LoVo (cell line): ENCODE results near the gene VPS11.
"Not testable (repeated sequence)": the region's sequence is repeated elsewhere in the genome, so short reads cannot be mapped to it uniquely, and the experiment has no call there.

Experiments used
- DNase-seq: peaks from one replicate; pipeline ENCODE4 v3.0.0-alpha.2; 2016; ENCODE audit warnings: low spot score

Gene VPS11

DNA sequence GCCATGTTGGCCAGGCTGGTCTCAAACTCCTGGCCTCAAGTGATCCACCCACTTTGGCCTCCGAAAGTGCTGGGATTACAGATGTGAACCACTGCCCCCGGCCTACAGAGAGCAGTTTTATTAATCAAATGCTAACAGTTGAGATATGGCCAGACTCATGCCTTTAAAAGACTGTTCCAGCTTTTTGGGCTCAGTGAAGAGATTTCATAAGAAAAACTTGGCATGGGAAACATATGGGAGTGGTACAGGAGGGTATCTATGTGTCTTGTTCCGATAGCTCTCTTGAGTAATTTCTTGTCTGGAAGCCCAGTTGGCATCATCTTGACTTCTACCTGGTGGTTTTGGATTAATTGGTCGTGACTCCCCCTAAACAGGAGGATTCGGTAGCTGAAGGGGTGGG is 28.7 kb upstream of the VPS11 start:
- DNase-seq = no peak

- not testable (repeated sequence) for DNase-seq
These were observed 28.1 kb upstream of the VPS11 start for GRCh38 chr11:119039471-119039870.

- DNase-seq = no peak
These were observed 25.6 kb upstream of the VPS11 start for GRCh38 chr11:119041821-119042514.

GRCh38 chr11:119042927-119043326 is 24.7 kb upstream of the VPS11 start:
- DNase-seq = no peak

- no peak for DNase-seq
These were observed 22.9 kb upstream of the VPS11 start for GRCh38 chr11:119044708-119045107.

- no peak for DNase-seq
These were observed 21.1 kb upstream of the VPS11 start for GRCh38 chr11:119046489-119046888.

DNA sequence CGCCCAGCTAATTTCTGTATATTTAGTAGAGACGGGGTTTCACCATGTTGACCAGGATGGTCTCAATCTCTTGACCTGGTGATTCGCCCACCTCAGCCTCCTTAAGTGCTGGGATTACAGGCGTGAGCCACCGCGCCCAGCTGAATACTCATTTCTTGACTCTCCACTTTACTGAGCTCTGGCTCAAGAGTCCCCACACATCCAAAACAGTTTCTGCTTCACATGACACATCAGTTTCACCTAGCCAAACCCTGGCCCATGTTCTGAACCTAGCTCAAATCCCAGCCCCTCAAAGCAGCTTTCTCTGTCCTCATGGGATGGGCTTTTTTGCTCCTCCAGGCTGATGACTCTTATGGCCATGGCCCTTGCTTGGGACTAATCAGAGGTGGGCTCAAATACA is 20.4 kb upstream of the VPS11 start:
- no peak for DNase-seq

DNA sequence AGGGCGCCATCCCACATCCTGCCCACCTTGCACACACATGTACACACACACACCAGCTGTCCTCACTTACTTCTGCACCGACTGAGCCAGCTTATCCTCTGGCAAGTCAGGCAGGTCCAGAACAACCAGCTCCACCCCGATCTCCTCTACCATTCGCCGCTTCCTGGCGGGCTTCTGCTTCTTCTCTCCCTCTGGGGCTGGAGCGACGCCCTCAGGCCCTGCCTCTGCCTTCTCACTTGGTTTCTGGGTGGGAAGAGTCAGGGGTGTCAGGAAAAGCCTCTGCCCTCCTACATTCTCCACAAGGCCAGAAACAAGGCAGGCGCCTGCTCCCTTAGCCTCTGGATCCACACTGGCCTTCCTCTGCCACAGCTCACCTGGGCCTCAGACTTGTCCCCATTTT is 19.0 kb upstream of the VPS11 start:
- DNase-seq = no peak

DNA sequence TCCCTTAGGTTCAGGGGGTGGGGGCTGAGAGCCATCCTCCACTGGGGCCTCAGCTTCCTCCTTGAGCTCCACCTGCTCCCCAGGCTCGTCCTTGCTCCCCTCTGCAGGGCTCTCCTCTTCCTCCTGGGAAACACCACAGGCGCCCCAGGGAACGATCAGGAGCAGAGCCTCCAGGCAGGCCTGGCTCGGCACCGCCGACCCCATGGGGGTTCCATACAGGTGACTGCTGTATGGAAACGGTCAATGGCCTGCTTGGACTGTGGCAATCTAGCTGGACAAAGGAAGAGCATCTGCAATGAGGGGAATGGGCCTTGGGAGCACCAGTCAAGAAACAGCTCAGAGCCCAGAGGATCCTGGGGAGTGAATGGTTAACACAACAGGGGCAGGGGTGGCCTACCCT is 18.5 kb upstream of the VPS11 start:
- no peak for DNase-seq

GRCh38 chr11:119051440-119052162 is 16.0 kb upstream of the VPS11 start:
- DNase-seq = no peak

- DNase-seq = no peak
These were observed 15.3 kb upstream of the VPS11 start for GRCh38 chr11:119052163-119052814.

DNA sequence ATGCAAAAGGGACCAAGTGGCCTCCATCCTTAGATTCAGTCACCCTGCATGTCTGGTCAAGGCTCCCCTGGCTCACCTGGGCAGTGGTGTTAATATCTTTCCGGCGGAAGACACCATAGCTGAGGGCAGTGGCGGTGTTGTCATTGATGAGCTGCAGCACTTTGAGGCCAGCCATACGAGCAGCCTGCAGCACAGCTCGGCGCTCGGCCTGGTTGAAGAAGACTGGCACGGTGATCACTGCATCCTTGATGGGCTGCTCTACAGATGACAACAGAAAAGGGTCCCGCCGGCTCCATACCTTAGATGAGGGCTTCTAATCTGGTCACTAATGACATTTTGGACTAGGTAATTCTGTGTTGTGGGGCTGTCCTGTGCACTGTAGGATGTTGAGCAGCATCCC is 13.2 kb upstream of the VPS11 start:
- no peak for DNase-seq

DNA sequence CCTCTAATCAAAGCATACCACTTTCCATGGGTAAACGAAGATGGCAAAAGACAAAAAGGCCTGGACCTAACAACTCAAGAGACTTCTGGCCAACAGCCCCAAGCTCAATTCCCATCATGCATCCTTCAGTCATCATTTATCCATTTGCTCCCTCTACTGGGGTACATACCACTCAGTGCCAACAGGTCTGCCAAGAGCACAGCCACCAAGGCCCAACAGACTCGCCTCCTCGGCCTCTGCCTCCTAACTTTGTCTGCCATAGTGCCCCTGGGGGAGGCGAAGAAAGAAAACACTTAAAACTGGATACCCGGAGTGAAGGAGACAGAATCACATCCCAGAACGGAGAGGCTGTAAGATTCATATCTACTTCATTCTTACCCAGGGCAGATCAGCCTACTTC is 11.7 kb upstream of the VPS11 start:
- peak; percentile 8 for DNase-seq

DNA sequence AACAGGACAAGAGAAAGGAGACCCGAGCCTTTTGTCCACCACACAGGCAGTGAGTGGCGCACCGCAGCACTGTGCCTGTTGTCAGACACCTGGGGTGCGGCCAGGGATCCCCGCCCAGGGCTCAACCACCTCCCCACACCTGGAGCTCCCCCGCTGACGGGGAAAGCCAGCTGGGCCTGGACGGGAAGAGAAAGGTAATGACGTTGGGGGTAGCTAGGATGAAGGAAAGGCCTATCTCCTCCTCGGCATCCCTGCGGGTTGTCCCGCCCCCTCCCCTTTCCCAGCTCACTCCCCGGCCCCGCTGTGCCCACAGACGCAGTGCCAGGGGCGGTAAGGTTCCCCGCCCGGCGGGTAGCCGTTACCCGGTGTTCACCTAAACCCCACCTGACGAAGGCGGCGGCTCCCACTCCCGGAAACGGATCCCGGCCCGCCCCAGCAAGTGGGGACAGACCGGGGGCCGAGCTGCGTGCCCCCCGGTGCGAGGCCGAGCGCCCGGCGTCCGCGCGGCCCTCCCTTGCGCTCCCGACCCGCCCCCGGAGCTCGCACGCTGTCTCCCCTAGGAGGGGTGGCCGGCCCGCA is 11.1 kb upstream of the VPS11 start:
- peak; percentile 20 for DNase-seq

DNA sequence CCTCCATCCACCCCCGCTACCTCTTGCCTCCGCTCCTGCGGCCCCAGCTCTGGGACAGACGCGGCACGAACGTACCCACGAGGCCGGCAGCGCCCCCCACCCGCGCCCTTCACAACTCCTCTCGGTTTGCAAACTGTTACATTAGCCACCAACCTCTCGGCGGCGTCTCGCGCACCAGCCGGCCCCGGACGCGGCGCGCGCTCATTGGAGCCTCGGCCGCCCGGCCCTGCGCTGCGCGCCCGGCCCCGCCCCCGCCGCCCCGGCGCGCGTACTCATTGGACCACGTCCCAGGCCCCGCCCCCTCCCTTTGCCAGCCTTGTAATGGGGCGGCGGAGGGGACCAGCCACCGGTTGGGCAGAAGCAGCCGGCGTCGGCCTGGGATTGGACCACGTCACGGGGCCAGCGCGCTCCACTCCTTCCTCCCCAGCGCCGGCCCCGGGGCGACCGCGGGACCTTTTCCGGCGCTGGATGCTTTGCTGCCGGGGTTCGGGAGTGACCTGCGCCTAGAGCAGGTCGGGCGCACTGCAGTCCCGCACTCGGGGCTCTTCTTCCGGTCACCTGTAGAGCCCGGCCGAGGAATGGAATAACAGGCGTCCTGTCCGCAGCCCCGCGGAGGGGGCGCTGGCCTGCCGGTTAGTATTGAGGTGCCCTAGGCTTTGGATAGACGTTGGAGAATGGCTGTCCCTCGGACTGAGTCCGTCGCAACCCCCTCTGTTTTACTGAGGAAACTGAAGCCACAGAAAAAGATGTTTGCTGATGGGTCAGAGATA is 10.4 kb upstream of the VPS11 start, which contains the start of gene HYOU1:
TSS of gene HYOU1 (minus strand) at position 206 of the 770 bp plus-strand sequence. CDS start 1,045 bp downstream, outside the sequence.
- DNase-seq = peak; percentile 98

DNA sequence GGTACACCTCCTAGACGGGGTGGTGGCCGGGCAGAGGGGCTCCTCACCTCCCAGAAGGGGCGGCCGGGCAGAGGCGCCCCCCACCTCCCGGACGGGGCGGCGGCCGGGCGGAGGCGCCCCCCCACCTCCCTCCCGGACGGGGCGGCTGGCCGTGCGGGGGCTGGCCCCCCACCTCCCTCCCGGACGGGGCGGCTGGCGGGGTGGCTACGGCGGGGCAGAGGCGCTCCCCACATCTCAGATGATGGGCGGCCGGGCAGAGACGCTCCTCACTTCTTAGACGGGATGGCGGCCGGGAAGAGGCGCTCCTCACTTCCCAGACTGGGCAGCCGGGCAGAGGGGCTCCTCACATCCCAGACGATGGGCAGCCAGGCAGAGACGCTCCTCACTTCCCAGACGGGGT is 8.5 kb upstream of the VPS11 start:
- not testable (repeated sequence) for DNase-seq

DNA sequence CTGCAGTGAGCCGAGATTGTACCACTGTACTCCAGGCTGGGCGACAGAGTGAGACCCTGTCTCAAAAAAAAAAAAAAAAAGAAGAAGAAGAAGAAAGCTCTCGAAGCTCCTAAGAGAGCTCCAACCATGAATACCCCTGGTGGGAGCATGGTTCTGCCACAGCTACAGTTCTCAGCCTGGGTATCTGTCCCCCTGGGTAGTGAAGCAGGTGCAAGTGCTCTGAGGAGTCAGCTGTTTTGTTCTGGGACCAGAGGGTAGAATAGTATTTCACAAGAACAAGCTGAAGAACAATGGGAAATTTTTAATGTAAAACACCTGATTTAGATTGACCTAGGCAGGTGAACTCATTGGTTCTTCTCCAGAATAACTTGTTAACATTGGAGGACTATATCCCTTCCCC is 6.4 kb upstream of the VPS11 start:
- DNase-seq = no peak

- DNase-seq = peak; percentile 28
These were observed 4.8 kb upstream of the VPS11 start for GRCh38 chr11:119062779-119063178.

GRCh38 chr11:119065369-119065768 is 2.2 kb upstream of the VPS11 start:
- DNase-seq = no peak

DNA sequence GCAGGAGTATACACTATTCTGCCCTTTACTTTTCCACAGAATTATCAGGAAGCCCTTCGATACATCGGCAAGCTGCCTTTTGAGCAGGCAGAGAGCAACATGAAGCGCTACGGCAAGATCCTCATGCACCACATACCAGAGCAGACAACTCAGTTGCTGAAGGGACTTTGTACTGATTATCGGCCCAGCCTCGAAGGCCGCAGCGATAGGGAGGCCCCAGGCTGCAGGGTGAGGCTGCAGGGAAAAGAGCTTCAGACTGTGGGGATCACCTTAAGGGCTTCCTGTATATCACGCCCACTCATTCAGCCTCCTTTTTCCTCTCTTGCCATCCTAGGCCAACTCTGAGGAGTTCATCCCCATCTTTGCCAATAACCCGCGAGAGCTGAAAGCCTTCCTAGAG is 10.2 kb downstream of the VPS11 start:
- no peak for DNase-seq

DNA sequence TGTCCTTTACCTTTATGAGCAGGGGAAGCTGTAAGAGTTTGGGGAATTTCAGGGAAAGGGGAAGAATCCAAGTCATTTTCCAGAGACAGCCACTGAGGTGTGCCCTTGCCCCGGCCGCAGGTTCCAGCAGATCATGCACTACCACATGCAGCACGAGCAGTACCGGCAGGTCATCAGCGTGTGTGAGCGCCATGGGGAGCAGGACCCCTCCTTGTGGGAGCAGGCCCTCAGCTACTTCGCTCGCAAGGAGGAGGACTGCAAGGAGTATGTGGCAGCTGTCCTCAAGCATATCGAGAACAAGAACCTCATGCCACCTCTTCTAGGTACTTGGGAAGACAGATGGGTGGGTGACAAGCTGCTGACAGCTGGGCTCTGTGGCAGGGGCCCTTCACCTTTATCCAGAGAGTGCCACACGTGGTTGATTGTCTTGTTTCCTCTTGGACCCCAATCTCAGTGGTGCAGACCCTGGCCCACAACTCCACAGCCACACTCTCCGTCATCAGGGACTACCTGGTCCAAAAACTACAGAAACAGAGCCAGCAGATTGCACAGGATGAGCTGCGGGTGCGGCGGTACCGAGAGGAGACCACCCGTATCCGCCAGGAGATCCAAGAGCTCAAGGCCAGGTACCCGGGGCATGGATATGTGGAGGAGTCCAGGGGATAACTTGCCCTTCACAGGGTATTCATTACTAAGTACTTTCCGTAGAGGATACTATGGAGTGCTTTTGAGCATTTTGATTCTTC is 11.2 kb downstream of the VPS11 start:
- DNase-seq = no peak
